ENCODE results near the gene CNTRL. TPM values are rescaled to one million over a fixed set of nuclear protein-coding genes. Genes with fewer than 3 reads are reported as not detected.

Gene CNTRL
- total RNA-seq, 1 donor from 2014 or later: 20.3 TPM

DNA sequence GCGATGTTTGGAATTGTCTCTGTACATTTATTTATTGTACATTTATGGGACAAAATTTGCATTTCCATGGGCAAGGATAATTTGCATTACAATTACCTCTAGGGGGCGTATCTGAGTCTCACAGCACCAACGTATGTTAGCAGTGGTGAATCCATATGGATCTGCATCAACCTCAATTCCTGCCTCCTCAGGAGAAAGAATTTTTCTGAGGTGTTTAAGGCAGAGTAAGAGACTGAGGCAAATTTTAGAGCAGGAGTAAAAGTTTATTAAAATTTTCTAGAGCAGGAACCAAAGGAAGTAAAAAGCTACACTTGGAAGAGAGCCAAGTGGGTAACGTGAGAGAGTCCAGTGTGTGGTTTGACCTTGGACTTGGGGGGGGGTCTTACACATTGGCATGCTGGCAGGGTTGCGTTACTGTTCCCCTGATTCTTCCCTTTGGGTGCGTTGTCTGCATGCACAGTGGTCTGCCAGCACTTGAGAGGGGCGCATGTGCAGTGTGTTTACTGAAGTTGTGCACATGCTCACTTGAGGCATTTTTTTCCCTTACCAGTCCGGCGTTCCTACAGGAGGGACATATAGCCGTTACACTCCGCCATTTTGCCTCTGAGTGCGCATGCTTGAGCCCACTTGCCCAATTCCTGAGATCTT is 147.9 kb downstream of the CNTRL start:
- Histone ChIP-seq H3K27ac (no peak overlapping the region), H3K27me3 (no peaks in the 10 kb centered on the region), H3K9me3 (no peaks in the 10 kb centered on the region), H3K4me3 (no peak overlapping the region), H3K4me1 (peaks cover 5% of the 10 kb centered on the region), H3K36me3 (no peaks in the 10 kb centered on the region)
- ATAC-seq (peak; percentile 65), DNase-seq (no peak)
- intact Hi-C loops (cut with DNase I): no loop called here
- TF ChIP-seq, protein P1, sequence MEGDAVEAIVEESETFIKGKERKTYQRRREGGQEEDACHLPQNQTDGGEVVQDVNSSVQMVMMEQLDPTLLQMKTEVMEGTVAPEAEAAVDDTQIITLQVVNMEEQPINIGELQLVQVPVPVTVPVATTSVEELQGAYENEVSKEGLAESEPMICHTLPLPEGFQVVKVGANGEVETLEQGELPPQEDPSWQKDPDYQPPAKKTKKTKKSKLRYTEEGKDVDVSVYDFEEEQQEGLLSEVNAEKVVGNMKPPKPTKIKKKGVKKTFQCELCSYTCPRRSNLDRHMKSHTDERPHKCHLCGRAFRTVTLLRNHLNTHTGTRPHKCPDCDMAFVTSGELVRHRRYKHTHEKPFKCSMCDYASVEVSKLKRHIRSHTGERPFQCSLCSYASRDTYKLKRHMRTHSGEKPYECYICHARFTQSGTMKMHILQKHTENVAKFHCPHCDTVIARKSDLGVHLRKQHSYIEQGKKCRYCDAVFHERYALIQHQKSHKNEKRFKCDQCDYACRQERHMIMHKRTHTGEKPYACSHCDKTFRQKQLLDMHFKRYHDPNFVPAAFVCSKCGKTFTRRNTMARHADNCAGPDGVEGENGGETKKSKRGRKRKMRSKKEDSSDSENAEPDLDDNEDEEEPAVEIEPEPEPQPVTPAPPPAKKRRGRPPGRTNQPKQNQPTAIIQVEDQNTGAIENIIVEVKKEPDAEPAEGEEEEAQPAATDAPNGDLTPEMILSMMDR (IDR thresholded peaks at IDR 0.05): peak; percentile 73

- DNase-seq: no peak
- H3K9me3 ChIP-seq: no peaks in the 10 kb centered on the region
- intact Hi-C loops (cut with DNase I): loop anchor here (5.0 kb wide), 1 partner anchor 172 kb away; no protein-coding TSS in a partner anchor
- no peak for ATAC-seq
- H3K36me3 ChIP-seq: no peaks in the 10 kb centered on the region
- H3K27ac ChIP-seq: no peak overlapping the region
- no peaks in the 10 kb centered on the region for H3K27me3 ChIP-seq
- TF ChIP-seq, protein P1 (IDR thresholded peaks at IDR 0.05): no peak
- H3K4me1 ChIP-seq: peaks cover 5% of the 10 kb centered on the region
- no peak overlapping the region for H3K4me3 ChIP-seq
Measured at GRCh38 chr9:121225240-121225639, 150.5 kb downstream of the CNTRL start.

DNA sequence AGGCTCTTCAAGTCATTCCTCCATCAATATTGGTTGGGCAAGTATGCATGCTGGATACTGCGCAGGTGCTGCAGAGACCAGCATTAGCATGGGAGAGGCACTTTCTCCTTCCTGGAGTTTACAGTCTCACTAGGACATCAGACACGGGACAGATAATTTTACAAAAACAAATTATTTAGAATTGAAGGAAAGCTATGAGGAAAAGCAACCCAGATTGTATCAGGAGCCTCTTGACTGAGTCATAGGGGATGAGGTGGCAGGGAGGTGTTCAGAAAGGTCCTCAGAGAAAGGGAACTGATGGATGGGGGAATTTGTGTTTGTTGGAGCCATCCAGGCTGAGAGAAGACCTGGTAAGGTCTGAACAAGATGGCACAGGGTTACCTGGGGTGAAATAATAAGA is 151.4 kb downstream of the CNTRL start:
- H3K27me3 ChIP-seq: no peaks in the 10 kb centered on the region
- no peaks in the 10 kb centered on the region for H3K9me3 ChIP-seq
- no peak overlapping the region for H3K27ac ChIP-seq
- no peak overlapping the region for H3K4me3 ChIP-seq
- H3K4me1 ChIP-seq: peaks cover 5% of the 10 kb centered on the region
- ATAC-seq (no peak), DNase-seq (no peak)
- H3K36me3 ChIP-seq: no peaks in the 10 kb centered on the region
- intact Hi-C loops (cut with DNase I): loop anchor here (5.0 kb wide), 1 partner anchor 171 kb away; no protein-coding TSS in a partner anchor
- TF ChIP-seq, protein P1 (IDR thresholded peaks at IDR 0.05): no peak

Other genes starting within 250 kb of the CNTRL start
- gene PSMD5, start 232.0 kb upstream of the CNTRL start, total RNA-seq: 38.2 TPM
- gene PHF19, start 197.8 kb upstream of the CNTRL start, total RNA-seq: 19.0 TPM
- gene TRAF1, start 148.2 kb upstream of the CNTRL start, total RNA-seq: 6.0 TPM
- gene C5, start 24.7 kb upstream of the CNTRL start, total RNA-seq: 37.8 TPM
- 104 TPM for gene RAB14, start 126.9 kb downstream of the CNTRL start, total RNA-seq
- gene GSN, start 193.2 kb downstream of the CNTRL start, total RNA-seq: 464 TPM

All from upper lobe of right lung (tissue), 1 donor.